D341Med (cell line): Measurements from ENCODE around the gene ACTR6.
"Not testable (repeated sequence)": the region's sequence is repeated elsewhere in the genome, so short reads cannot be mapped to it uniquely, and the experiment has no call there.

Experiments used
- DNase-seq: peaks from one replicate; pipeline ENCODE4 v3.0.0; 2012; ENCODE audit warnings: low spot score

Gene ACTR6

GRCh38 chr12:100185361-100185894, 15.2 kb upstream of the ACTR6 start:
- no peak for DNase-seq

GRCh38 chr12:100186071-100186470, 14.5 kb upstream of the ACTR6 start:
- no peak for DNase-seq

- DNase-seq: no peak
Measured at GRCh38 chr12:100187068-100187467, 13.5 kb upstream of the ACTR6 start.

GRCh38 chr12:100187857-100188519, 12.6 kb upstream of the ACTR6 start:
- DNase-seq: no peak

- not testable (repeated sequence) for DNase-seq
Measured at GRCh38 chr12:100188888-100189635, 11.6 kb upstream of the ACTR6 start.

GRCh38 chr12:100189636-100190394, 10.8 kb upstream of the ACTR6 start:
- no peak for DNase-seq

GRCh38 chr12:100193085-100193484, 7.5 kb upstream of the ACTR6 start:
- DNase-seq: no peak

- no peak for DNase-seq
Measured at GRCh38 chr12:100197486-100197885, 3.1 kb upstream of the ACTR6 start.

- DNase-seq: no peak
Measured at GRCh38 chr12:100199023-100199346, 1.6 kb upstream of the ACTR6 start.

- DNase-seq: peak; percentile 79
Measured at GRCh38 chr12:100199347-100200149, 1.1 kb upstream of the ACTR6 start.

- no peak for DNase-seq
Measured at GRCh38 chr12:100201604-100202423, 1.2 kb downstream of the ACTR6 start.

- no peak for DNase-seq
Measured at GRCh38 chr12:100207311-100207710, 6.7 kb downstream of the ACTR6 start.

- DNase-seq: no peak
Measured at GRCh38 chr12:100208834-100209233, 8.2 kb downstream of the ACTR6 start.

GRCh38 chr12:100211698-100212097, 11.1 kb downstream of the ACTR6 start:
- DNase-seq: no peak

- no peak for DNase-seq
Measured at GRCh38 chr12:100213016-100213891, 12.6 kb downstream of the ACTR6 start.

- DNase-seq: no peak
Measured at GRCh38 chr12:100214518-100214917, 13.9 kb downstream of the ACTR6 start.

GRCh38 chr12:100215209-100215608, 14.6 kb downstream of the ACTR6 start:
- no peak for DNase-seq

- DNase-seq: no peak
Measured at GRCh38 chr12:100216337-100216736, 15.7 kb downstream of the ACTR6 start.

- no peak for DNase-seq
Measured at GRCh38 chr12:100219328-100220109, 18.9 kb downstream of the ACTR6 start.
